Lower leg skin (tissue), 3 donors: ENCODE data around the gene CD226.

Source experiments
- CTCF ChIP-seq, 3 donors: fragments of 450-650 bp; IDR thresholded peaks; one replicate each; pipeline ENCODE4 v1.5.1; 2016; ENCODE audit warnings: antibody characterized with exemption in 3 of 3, mild to moderate bottlenecking in 3 of 3, moderate library complexity in 2 of 3
- POLR2A ChIP-seq, 2 donors: fragments of 450-650 bp; IDR thresholded peaks; one replicate each; pipeline ENCODE4 v1.6.1; 2016 to 2017; ENCODE audit warnings: antibody characterized with exemption in 2 of 2, mild to moderate bottlenecking in 1 of 2, moderate library complexity in 1 of 2

DNA sequence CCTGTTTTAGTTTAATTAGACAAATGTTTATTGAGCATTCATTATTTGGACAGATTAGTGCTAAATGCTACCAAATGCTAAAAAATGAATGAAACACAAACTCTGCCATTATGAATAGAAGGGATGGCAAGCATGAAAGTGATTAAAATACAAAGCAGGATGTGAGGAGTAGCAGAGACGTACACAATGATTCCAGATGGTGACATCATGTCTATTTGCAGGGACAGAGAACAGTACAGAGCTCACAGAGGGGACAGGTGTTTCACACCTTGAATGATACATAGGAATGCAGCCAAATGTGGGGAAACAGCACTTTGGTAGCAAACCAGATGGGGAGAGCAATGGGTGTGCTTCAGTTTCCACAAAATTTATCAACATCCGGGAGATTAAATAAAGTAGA lies 76.3 kb downstream of the CD226 start:
- TF ChIP-seq CTCF (IDR thresholded peaks at IDR 0.05) (no peak), POLR2A (IDR thresholded peaks at IDR 0.05) (no peak)
